Vagina (tissue), 2 donors: Measurements from ENCODE around the gene C5orf15. TPM values are rescaled to one million over a fixed set of nuclear protein-coding genes. Genes with fewer than 3 reads are reported as not detected.
A peak's percentile ranks its signal among the peaks of the same experiment; 100 is the strongest.

ENCODE experiments used
- DNase-seq, 2 donors: peaks; one replicate each; pipeline ENCODE4 v3.0.0-alpha.2; 2017; ENCODE audit errors: extremely low spot score in 2 of 2
- H3K27ac ChIP-seq: fragments of 200-600 bp; sonication (generic); one replicate; pipeline ENCODE4 v1.5.1; 2019
- H3K27me3 ChIP-seq: fragments of 200-600 bp; sonication (generic); one replicate; pipeline ENCODE4 v1.5.1; 2019
- H3K36me3 ChIP-seq, 2 donors: fragments of 200-600 bp; sonication (generic); one replicate each; pipeline ENCODE4 v1.5.1; 2017 to 2019
- H3K4me1 ChIP-seq: fragments of 200-600 bp; sonication (generic); one replicate; pipeline ENCODE4 v1.5.1; 2019
- H3K4me3 ChIP-seq, 2 donors: fragments of 200-600 bp; sonication (generic); 1 replicate in 1 of 2; 2 replicates in 1 of 2; pipeline ENCODE4 v1.5.1; 2016 to 2019
- H3K9me3 ChIP-seq: fragments of 200-600 bp; sonication (generic); one replicate; pipeline ENCODE4 v1.5.1; 2019
- POLR2A ChIP-seq, 2 donors: fragments of 450-650 bp; IDR thresholded peaks; one replicate each; pipeline ENCODE4 v1.6.1; 2017; ENCODE audit warnings: antibody characterized with exemption in 2 of 2, mild to moderate bottlenecking in 2 of 2, moderate library complexity in 2 of 2
- POLR2AphosphoS5 ChIP-seq, 2 donors: sonication (generic); formaldehyde crosslinking; IDR thresholded peaks; one replicate each; pipeline ENCODE4 v1.9.0; 2017; ENCODE audit warnings: antibody characterized with exemption in 2 of 2, mild to moderate bottlenecking in 2 of 2, low read depth in 1 of 2; ENCODE audit not compliant: insufficient read depth in 1 of 2
- intact Hi-C: fragments of 100-400 bp; cut with DNase I; formaldehyde crosslinking; loops from one replicate; pipeline ENCODE4 v1.15.1; 2023
- total RNA-seq: library from RNA; depleted of rRNA; stranded (reverse); fragments of >200 nt; gene quantifications from one replicate; pipeline ENCODE4 v1.2.3, GENCODE V29; 2016
- TF ChIP-seq, protein P1 (sequence below), 3 experiments: fragments of 450-650 bp in 2 of 3; fragments of 200-600 bp in 1 of 3; sonication (generic) in 1 of 3; IDR thresholded peaks; one replicate each; pipeline ENCODE4 v1.5.1; 2017 to 2019; ENCODE audit warnings: antibody characterized with exemption in 3 of 3, mild to moderate bottlenecking in 2 of 3, moderate library complexity in 2 of 3

Gene C5orf15
- total RNA-seq = 35.8 TPM

DNA sequence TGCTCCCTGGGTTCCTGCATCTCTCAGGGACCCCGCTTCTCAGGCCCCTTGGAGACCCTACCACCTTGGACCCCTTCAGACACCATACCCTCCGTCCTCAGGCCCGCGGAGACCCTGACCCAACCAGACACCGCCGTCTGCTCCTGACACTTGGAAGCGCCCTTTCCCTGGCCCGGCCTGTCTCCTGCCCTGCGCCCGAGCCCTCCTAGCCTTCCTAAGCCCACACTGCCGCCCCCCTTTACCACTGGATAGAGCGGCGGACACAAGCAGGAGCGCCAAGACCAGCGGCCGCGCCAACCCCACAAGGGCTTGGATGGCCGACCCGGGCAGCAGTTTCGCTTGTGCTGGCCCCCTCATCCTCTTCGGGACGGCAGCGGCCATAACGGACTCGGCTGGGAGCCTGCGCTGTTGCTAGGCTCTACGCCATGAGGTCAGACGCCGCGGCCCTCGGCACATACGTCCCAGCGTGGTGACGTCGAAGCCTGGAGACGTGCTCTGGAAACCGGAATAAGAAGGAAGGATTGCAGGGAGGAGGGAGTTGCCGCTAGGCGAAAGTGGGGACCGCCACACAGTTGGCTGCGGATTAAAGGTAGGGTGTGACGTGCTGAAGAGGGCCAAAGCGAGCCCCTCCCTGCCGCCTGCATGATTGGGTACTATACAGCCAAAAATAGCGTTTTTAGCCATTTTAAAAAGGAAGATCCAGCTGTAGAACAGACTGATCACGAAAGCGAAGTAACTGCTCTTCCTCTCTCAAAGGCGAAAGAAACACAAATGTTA lies at the start of gene C5orf15:
TSS of gene C5orf15 (minus strand) at position 422 of the 777 bp plus-strand sequence. CDS start at position 381, 41 bp downstream.
- intact Hi-C loops = no loop called here
- peak in 1 of 2 donors; percentile 92 for DNase-seq
- peaks cover 0 to 20% of the 10 kb centered on the region in 2 donors for H3K36me3 ChIP-seq
- H3K9me3 ChIP-seq = no peaks in the 10 kb centered on the region
- H3K27me3 ChIP-seq = no peaks in the 10 kb centered on the region
- TF ChIP-seq POLR2A (IDR thresholded peaks at IDR 0.05) (peak in 1 of 2 donors; percentile 32), POLR2AphosphoS5 (IDR thresholded peaks at IDR 0.05; ENCODE audit: insufficient read depth in 1 of 2, low read depth in 1 of 2) (peak; percentile 93 to 94)
- TF ChIP-seq, protein P1, sequence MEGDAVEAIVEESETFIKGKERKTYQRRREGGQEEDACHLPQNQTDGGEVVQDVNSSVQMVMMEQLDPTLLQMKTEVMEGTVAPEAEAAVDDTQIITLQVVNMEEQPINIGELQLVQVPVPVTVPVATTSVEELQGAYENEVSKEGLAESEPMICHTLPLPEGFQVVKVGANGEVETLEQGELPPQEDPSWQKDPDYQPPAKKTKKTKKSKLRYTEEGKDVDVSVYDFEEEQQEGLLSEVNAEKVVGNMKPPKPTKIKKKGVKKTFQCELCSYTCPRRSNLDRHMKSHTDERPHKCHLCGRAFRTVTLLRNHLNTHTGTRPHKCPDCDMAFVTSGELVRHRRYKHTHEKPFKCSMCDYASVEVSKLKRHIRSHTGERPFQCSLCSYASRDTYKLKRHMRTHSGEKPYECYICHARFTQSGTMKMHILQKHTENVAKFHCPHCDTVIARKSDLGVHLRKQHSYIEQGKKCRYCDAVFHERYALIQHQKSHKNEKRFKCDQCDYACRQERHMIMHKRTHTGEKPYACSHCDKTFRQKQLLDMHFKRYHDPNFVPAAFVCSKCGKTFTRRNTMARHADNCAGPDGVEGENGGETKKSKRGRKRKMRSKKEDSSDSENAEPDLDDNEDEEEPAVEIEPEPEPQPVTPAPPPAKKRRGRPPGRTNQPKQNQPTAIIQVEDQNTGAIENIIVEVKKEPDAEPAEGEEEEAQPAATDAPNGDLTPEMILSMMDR (IDR thresholded peaks at IDR 0.05) = peak in 1 of 3 experiments; percentile 27
- peak within 1 kb of the TSS; percentile 92 for H3K27ac ChIP-seq
- peaks cover 34% of the 10 kb centered on the region for H3K4me1 ChIP-seq
- H3K4me3 ChIP-seq = peak within 1 kb of the TSS; percentile 82 to 84

DNA sequence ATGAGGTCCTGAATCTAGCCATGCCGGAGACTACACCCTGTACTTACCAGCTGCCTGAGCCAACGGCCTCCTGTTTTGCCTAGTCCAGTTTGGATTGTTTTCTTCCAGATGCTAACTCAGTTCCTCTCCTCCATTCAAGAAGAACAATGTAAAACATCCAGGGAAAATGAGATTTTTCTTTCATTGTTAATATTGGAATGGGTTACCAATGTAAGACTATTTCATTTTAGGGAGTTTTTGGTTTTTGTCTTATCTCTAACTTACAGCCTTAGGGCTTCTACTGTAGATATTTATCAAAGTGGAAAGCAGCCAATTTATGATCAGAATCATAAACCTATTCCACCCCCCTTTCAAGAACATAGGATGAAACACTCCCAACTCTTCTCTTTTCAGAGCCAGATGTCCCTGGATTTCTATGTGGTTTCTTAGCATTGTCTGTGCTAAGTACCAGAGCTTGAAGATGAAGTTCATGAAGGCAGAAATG lies 39.9 kb upstream of the C5orf15 start:
- intact Hi-C loops = no loop called here

DNA sequence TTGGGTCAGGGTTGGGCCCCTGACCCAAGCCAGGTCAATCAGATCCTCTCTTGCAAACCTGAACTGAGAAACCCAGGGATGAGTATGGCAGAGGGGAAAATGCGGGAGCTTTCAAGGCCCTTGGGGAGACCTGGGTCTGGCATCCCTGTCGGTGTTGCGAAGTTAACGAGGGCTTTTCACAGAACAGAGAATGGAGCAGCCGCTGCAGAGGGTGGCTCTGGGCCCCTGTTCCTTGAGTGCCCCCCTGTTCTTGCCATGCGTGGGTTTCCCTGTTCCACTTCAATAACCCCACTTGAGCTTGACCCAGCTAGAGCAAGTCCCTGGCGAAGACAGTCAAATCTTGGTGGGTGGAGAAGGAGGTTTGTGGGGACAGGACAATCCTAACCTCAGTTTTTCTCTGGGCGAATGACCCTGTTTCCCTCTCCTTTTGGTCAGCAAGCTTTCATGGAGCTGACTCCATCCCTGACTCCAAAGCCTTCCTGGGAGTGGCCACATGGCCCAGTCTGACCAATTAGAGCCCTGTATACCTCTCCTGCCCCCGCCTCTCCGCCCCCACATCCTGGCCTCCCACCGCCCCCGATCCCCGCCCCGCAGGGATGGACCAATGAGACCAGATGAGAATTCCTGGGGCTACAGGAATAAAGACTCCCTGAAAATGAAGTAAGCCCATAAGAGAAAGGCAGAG lies 39.3 kb upstream of the C5orf15 start:
- Histone ChIP-seq H3K36me3 (no peaks in the 10 kb centered on the region), H3K4me1 (peaks cover 22% of the 10 kb centered on the region)
- intact Hi-C loops = no loop called here

More for the DNA sequence above, 39.9 kb upstream of the C5orf15 start:
- no peak overlapping the region for H3K4me3 ChIP-seq
- H3K36me3 ChIP-seq = no peaks in the 10 kb centered on the region
- H3K9me3 ChIP-seq = no peaks in the 10 kb centered on the region
- DNase-seq = no peak
- no peak overlapping the region for H3K27ac ChIP-seq
- H3K27me3 ChIP-seq = no peaks in the 10 kb centered on the region
- peaks cover 16% of the 10 kb centered on the region for H3K4me1 ChIP-seq
- TF ChIP-seq POLR2A (IDR thresholded peaks at IDR 0.05) (no peak), POLR2AphosphoS5 (IDR thresholded peaks at IDR 0.05; ENCODE audit: insufficient read depth in 1 of 2, low read depth in 1 of 2) (no peak)
- TF ChIP-seq, protein P1 (IDR thresholded peaks at IDR 0.05) = no peak

DNA sequence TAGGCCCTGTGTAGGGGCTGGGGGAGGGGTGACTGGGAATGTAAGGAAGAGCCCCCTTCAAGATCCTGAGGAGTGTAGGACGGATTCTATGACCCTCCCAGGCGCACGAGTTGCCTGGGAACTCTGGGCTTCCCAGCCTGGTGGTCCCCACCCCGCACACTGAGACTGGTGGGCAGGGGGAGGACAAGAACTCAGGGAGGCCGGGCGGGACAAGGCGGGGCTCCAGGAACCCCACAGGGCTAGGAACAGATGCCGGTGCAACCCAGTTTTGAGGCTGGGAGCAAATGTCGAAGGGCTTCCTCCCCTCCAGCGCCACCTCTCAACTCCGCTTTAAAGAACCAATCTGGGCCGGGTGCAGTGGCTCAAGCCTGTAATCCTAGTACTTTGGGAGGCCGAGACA lies 37.7 kb upstream of the C5orf15 start:
- peaks cover 37% of the 10 kb centered on the region for H3K4me1 ChIP-seq
- no peaks in the 10 kb centered on the region for H3K27me3 ChIP-seq
- H3K27ac ChIP-seq = peak overlapping the region; percentile 97
- TF ChIP-seq POLR2A (IDR thresholded peaks at IDR 0.05) (no peak), POLR2AphosphoS5 (IDR thresholded peaks at IDR 0.05; ENCODE audit: insufficient read depth in 1 of 2, low read depth in 1 of 2) (no peak)
- TF ChIP-seq, protein P1 (IDR thresholded peaks at IDR 0.05) = no peak
- peak overlapping the region; percentile 72 to 74 for H3K4me3 ChIP-seq
- intact Hi-C loops = no loop called here
- no peak for DNase-seq
- H3K36me3 ChIP-seq = no peaks in the 10 kb centered on the region
- H3K9me3 ChIP-seq = no peaks in the 10 kb centered on the region

More for the DNA sequence above, 39.3 kb upstream of the C5orf15 start:
- Histone ChIP-seq H3K9me3 (no peaks in the 10 kb centered on the region), H3K27ac (no peak overlapping the region), H3K4me3 (no peak overlapping the region), H3K27me3 (no peaks in the 10 kb centered on the region)
- no peak for DNase-seq
- TF ChIP-seq, protein P1 (IDR thresholded peaks at IDR 0.05) = no peak
- no peak for TF ChIP-seq POLR2A (IDR thresholded peaks at IDR 0.05)
- TF ChIP-seq POLR2AphosphoS5 (IDR thresholded peaks at IDR 0.05; ENCODE audit: insufficient read depth in 1 of 2, low read depth in 1 of 2) = no peak
